GM12878 (cell line): ENCODE measurements around the gene DHX29. TPM values are rescaled to one million over a fixed set of nuclear protein-coding genes. Genes with fewer than 3 reads are reported as not detected.

Source experiments
- ATAC-seq: fragments of 200-7000 bp; cut with Tn5 transposase; 3 replicates; pipeline ENCODE4 v1.9.1; 2020; ENCODE audit warnings: mild to moderate bottlenecking, moderate library complexity
- BruUV-seq: library from RNA; stranded (reverse); fragments of 400-500 nt; replicated peaks from 2 replicates; lab custom pipeline; 2021; lab: Mats Ljungman, UMichigan
- CTCF ChIA-PET: fragments of 300-600 bp; sonication (Branson Sonifier 250); formaldehyde crosslinking; extraction: SDS; loops from one replicate; lab custom pipeline; 2021; ENCODE audit warnings: inconsistent platforms; lab: Yijun Ruan, JAX
- POLR2A ChIA-PET: fragments of 350-600 bp; formaldehyde crosslinking; extraction: SDS; loops from one replicate; lab custom pipeline; 2021; ENCODE audit warnings: inconsistent platforms; lab: Charles Lee
- RAD21 ChIA-PET: fragments of 300-600 bp; sonication (Branson Sonifier 250); formaldehyde crosslinking; loops from one replicate; lab custom pipeline; 2023; ENCODE audit warnings: antibody characterized with exemption; ENCODE audit not compliant: unreplicated experiment; lab: Charles Lee
- SMC1A ChIA-PET: fragments of 300-600 bp; sonication (Branson Sonifier 250); formaldehyde crosslinking; loops from one replicate; lab custom pipeline; 2023; ENCODE audit not compliant: unreplicated experiment, uncharacterized antibody; lab: Charles Lee
- DNase-seq: peaks from one replicate; pipeline ENCODE4 v3.0.0-alpha.2; 2011; ENCODE audit warnings: low read depth, low spot score
- FAIRE-seq: peaks from 3 replicates; lab custom pipeline; 2011; peaks lifted over from hg19 to GRCh38; lab: Jason Lieb, UNC
- H2AFZ ChIP-seq: 2 replicates; pipeline ENCODE4 v1.6.0; 2011; ENCODE audit warnings: low read depth, low read length, control low read depth; ENCODE audit not compliant: control insufficient read depth
- H3K27ac ChIP-seq: 2 replicates; pipeline ENCODE4 v1.5.1; 2011; ENCODE audit warnings: control low read depth; ENCODE audit not compliant: control insufficient read depth, insufficient read depth
- H3K27me3 ChIP-seq, 2 experiments: replicated peaks in 1 of 2; 2 replicates each; pipeline versions ENCODE4 v1.6.0 to v1.6.1; 2011; ENCODE audit warnings: low read length in 1 of 2; ENCODE audit not compliant: control insufficient read depth in 2 of 2, insufficient read depth in 2 of 2
- H3K36me3 ChIP-seq, 2 experiments: 2 replicates each; pipeline ENCODE4 v1.5.1; 2011; ENCODE audit warnings: low read length in 1 of 2; ENCODE audit not compliant: control insufficient read depth in 2 of 2, insufficient read depth in 2 of 2
- H3K4me1 ChIP-seq: 2 replicates; pipeline ENCODE4 v1.6.1; 2011; ENCODE audit warnings: mild to moderate bottlenecking, low read length, moderate library complexity, mixed read lengths; ENCODE audit not compliant: control insufficient read depth, insufficient read depth
- H3K4me2 ChIP-seq: 2 replicates; pipeline ENCODE4 v1.6.0; 2011; ENCODE audit warnings: control low read depth; ENCODE audit not compliant: control insufficient read depth, insufficient read depth
- H3K4me3 ChIP-seq: fragments of 200-600 bp; sonication (generic); 2 replicates; pipeline ENCODE4 v1.5.1; 2016
- H3K79me2 ChIP-seq: 2 replicates; pipeline ENCODE4 v1.6.0; 2011; ENCODE audit warnings: low read length; ENCODE audit not compliant: control insufficient read depth, insufficient read depth
- H3K9ac ChIP-seq: 2 replicates; pipeline ENCODE4 v1.8.0; 2011; ENCODE audit warnings: low read length, control low read depth, mixed read lengths; ENCODE audit not compliant: control insufficient read depth, insufficient read depth
- H3K9me3 ChIP-seq: replicated peaks from 3 replicates; pipeline ENCODE4 v1.5.1; 2011; ENCODE audit warnings: mild to moderate bottlenecking, low read length; ENCODE audit not compliant: control insufficient read depth, insufficient read depth
- H4K20me1 ChIP-seq: 2 replicates; pipeline ENCODE4 v1.6.0; 2011; ENCODE audit not compliant: control insufficient read depth, insufficient read depth
- BRCA1 ChIP-seq: IDR thresholded peaks from 2 replicates; pipeline ENCODE4 v1.6.1; 2011; ENCODE audit warnings: low read depth, low read length, improper control_type of control experiment
- FOXK2 ChIP-seq: fragments of 450-650 bp; IDR thresholded peaks from 2 replicates; pipeline ENCODE4 v1.6.1; 2017; ENCODE audit warnings: mild to moderate bottlenecking, moderate library complexity
- FOXM1 ChIP-seq: IDR thresholded peaks from 2 replicates; pipeline ENCODE4 v1.6.1; 2012; ENCODE audit warnings: low read depth, mild to moderate bottlenecking, inconsistent platforms, low read length, moderate library complexity
- HCFC1 ChIP-seq: fragments of 150-350 bp; IDR thresholded peaks from 2 replicates; pipeline ENCODE4 v1.6.1; 2014; ENCODE audit warnings: low read length
- IRF4 ChIP-seq: IDR thresholded peaks from 2 replicates; pipeline ENCODE4 v1.6.1; 2011; ENCODE audit warnings: low read depth, low read length
- MYB ChIP-seq: fragments of 150-350 bp; IDR thresholded peaks from 2 replicates; pipeline ENCODE4 v1.6.1; 2014; ENCODE audit warnings: mild to moderate bottlenecking, low read depth, low read length, borderline replicate concordance
- RBBP5 ChIP-seq: fragments of 200-600 bp; sonication (generic); conservative IDR thresholded peaks from 2 replicates; pipeline ENCODE4 v1.6.1; 2016
- SIX5 ChIP-seq: IDR thresholded peaks from 2 replicates; pipeline ENCODE4 v1.6.1; 2011; ENCODE audit warnings: mild to moderate bottlenecking, low read depth, low read length, moderate library complexity; ENCODE audit not compliant: severe bottlenecking
- SUPT20H ChIP-seq: IDR thresholded peaks from 2 replicates; pipeline ENCODE4 v1.6.1; 2011; ENCODE audit warnings: low read depth, mild to moderate bottlenecking, low read length, moderate library complexity, borderline replicate concordance; ENCODE audit not compliant: control insufficient read depth
- SUZ12 ChIP-seq: fragments of 200-600 bp; sonication (generic); IDR thresholded peaks from one replicate; pipeline ENCODE4 v1.6.1; 2018; ENCODE audit warnings: antibody characterized with exemption, mild to moderate bottlenecking; ENCODE audit not compliant: unreplicated experiment
- TCF12 ChIP-seq: IDR thresholded peaks from 2 replicates; pipeline ENCODE4 v1.6.1; 2011; ENCODE audit warnings: low read depth, mild to moderate bottlenecking, low read length
- TCF7 ChIP-seq: IDR thresholded peaks from 2 replicates; pipeline ENCODE4 v1.6.1; 2014; ENCODE audit warnings: antibody characterized with exemption, borderline replicate concordance
- ZNF384 ChIP-seq: IDR thresholded peaks from 2 replicates; pipeline ENCODE4 v1.6.1; 2012; ENCODE audit warnings: low read depth, mild to moderate bottlenecking, low read length, improper control_type of control experiment, borderline replicate concordance
- WGBS: methylation state at CpG from one replicate; pipeline ENCODE4 v1.1.6; 2016; ENCODE audit warnings: low lambda C conversion rate; ENCODE audit not compliant: insufficient replicate concordance, insufficient coverage; ENCODE audit errors: missing lambda C conversion rate; 5-methylcytosine and 5-hydroxymethylcytosine counted together
- in situ Hi-C: fragments of 300-500 bp; cut with MboI; formaldehyde crosslinking; loops from 9 replicates; pipeline ENCODE4 v1.14.3; 2018; ENCODE audit warnings: mixed read lengths
- intact Hi-C: fragments of 100-400 bp; cut with micrococcal nuclease; formaldehyde crosslinking; loops from one replicate; pipeline ENCODE4 v1.14.2; 2022; ENCODE audit not compliant: unreplicated experiment
- polyA plus RNA-seq, 11 experiments: library from polyadenylated mRNA; depleted of rRNA in 4 of 11; unstranded in 6 of 11; stranded (reverse) in 5 of 11; fragments of >200 nt; fragmentation: Nextera tagmentation in 4 of 11; fragmentation: Illumina TruSeq in 1 of 11; extraction: Ambion mirVana in 4 of 11; extraction: Trizol in 1 of 11; gene quantifications; 1 replicate in 1 of 11; 2 replicates in 10 of 11; pipeline versions ENCODE4 v1.2.1 to v1.2.3, GENCODE V29; 2011 to 2016; ENCODE audit warnings: inconsistent platforms in 2 of 11, missing spikeins in 2 of 11, low read depth in 1 of 11
- total RNA-seq, 4 experiments: library from RNA; depleted of rRNA in 3 of 4; stranded (reverse); fragments of >200 nt in 3 of 4; fragmentation: Illumina TruSeq in 1 of 4; extraction: Trizol in 1 of 4; gene quantifications; 2 replicates each; pipeline versions ENCODE4 v1.2.1 to v1.2.3, GENCODE V29; 2013 to 2021

Gene DHX29
- total and polyA plus RNA-seq, 10 of the 15 experiments (the other 5 are each of a cell fraction or from before 2014, with no cell fraction given), result 5.3 to 49.1 (median 17.2) TPM

DNA sequence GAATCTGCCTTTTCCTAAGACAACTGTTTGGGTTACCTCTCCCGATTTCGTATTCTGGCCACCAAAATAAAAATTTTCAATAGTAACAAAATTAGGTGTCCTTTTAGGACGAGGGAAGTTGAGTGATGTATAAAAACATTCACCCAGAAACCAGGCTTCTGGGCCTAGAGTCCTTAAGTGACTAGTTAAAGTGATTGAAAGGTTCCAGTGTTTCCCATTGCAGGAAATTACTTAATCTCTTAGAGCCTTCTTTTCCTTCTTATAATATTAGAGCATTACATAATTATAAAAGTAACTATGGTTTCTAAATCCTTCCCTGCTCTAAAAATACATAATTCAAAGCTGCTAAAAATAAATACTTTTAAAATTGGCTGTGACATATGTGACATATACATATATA lies 87.7 kb downstream of the DHX29 start:
- in situ Hi-C loops, result no loop called here
- Histone ChIP-seq H3K27ac (no peak overlapping the region), H3K36me3 (no peaks in the 10 kb centered on the region), H3K4me3 (no peak overlapping the region), H3K9me3 (no peaks in the 10 kb centered on the region), H3K27me3 (peaks cover 16 to 36% of the 10 kb centered on the region in 2 experiments), H2AFZ (no peak overlapping the region), H3K4me2 (no peak overlapping the region), H3K79me2 (no peaks in the 10 kb centered on the region), H3K9ac (no peak overlapping the region), H4K20me1 (no peaks in the 10 kb centered on the region), H3K4me1 (peaks cover 3% of the 10 kb centered on the region; the same call in 1 of the 2 replicates)
- ChIA-PET POLR2A (no interaction called here), SMC1A (no interaction called here), RAD21 (no interaction called here), CTCF (no interaction called here)
- intact Hi-C loops, result no loop called here
- DNase-seq, result no peak
- no peak for TF ChIP-seq FOXK2
- FAIRE-seq, result no peak
- 65% methylated on average over 3 of the region's 3 CpGs for WGBS
- no TSS peak for BruUV-seq
- no peak for ATAC-seq

DNA sequence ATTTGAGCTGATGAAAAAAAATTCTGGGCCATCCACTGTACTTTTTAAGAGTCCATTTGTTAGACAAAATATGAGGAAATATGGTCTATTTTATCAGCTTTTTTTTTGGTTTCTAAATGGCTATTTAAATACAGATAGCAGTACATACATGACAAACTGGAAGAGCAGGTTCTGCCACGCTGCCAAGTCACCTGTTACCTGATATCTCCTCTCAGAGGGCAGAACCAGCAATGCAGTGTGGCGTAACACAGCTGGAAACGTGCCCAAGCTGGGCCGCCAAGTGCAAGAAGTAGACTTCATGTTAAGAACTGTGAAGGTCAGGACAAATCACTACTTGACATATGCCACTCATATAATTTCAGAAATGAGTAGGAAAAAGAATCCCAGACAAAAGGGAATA lies 88.5 kb downstream of the DHX29 start:
- in situ Hi-C loops, result no loop called here
- RAD21 ChIA-PET, result no interaction called here
- FAIRE-seq, result no peak
- no peaks in the 10 kb centered on the region for H4K20me1 ChIP-seq
- H3K9ac ChIP-seq, result no peak overlapping the region
- no peak for ATAC-seq
- no peak overlapping the region for H3K27ac ChIP-seq
- H3K4me1 ChIP-seq, result peaks cover 3% of the 10 kb centered on the region; the same call in 1 of the 2 replicates
- no peaks in the 10 kb centered on the region for H3K36me3 ChIP-seq
- POLR2A ChIA-PET, result interaction anchor here (0.6 kb wide), 1 partner anchor 52 kb away, joined by 4 read pairs; no protein-coding TSS in a partner anchor
- BruUV-seq, result no TSS peak
- no peak for DNase-seq
- H3K27me3 ChIP-seq, result peaks cover 14 to 33% of the 10 kb centered on the region in 2 experiments
- no peak overlapping the region for H3K4me2 ChIP-seq
- no peaks in the 10 kb centered on the region for H3K9me3 ChIP-seq
- TF ChIP-seq TCF7 (no peak), SUZ12 (no peak), SUPT20H (no peak), IRF4 (no peak), RBBP5 (no peak), BRCA1 (no peak), SIX5 (no peak), HCFC1 (no peak), FOXM1 (no peak), TCF12 (no peak), MYB (no peak), ZNF384 (no peak)
- no peak overlapping the region for H2AFZ ChIP-seq
- H3K79me2 ChIP-seq, result no peaks in the 10 kb centered on the region
- intact Hi-C loops, result no loop called here
- 19% methylated on average over 4 of the region's 4 CpGs for WGBS
- H3K4me3 ChIP-seq, result no peak overlapping the region
- CTCF ChIA-PET, result interaction anchor here (0.7 kb wide), 1 partner anchor 16 kb away, joined by 3 read pairs; no protein-coding TSS in a partner anchor
- SMC1A ChIA-PET, result no interaction called here
